ENCODE results near the gene EXOSC1. TPM values are rescaled to one million over a fixed set of nuclear protein-coding genes. Genes with fewer than 3 reads are reported as not detected.

Gene EXOSC1
- polyA plus RNA-seq, 3 donors from 2014 or later, result 60.3 to 96.0 (median 66.8) TPM

DNA sequence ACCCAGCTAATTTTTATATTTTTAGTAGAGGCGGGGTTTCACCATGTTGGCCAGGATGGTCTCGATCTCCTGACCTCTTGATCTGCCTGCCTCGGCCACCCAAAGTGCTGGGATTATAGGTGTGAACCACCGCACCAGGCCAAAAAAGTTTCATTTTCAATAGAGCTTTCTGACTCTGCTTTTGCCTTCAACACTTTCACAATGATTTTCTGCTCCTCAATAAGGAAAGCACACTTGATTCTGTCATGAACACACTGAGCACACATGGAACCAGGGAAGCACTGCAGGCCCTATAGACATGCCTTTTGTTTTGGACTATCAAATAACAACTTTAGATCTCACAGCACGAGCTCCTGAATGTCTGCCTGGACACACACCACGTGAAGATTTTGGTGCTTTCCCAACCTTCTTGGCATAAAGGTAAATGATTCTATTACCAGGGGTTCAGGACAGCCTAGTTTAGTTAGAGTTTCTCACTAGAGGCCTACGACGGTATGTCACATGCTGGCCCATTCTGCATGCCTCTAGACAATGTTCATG is 52.7 kb downstream of the EXOSC1 start:
- H3K27me3 Mint-ChIP-seq (ENCODE audit: low read depth in 3 of 3), result peaks cover 0 to 5% (median 5%) of the 10 kb centered on the region in 3 donors
- no peak for DNase-seq
- H3K4me3 Mint-ChIP-seq, result no peak overlapping the region
- H3K27ac Mint-ChIP-seq, result peak overlapping the region in 2 of 6 donors; percentile 3 to 71
- H3K9me3 Mint-ChIP-seq, result no peaks in the 10 kb centered on the region
- H3K36me3 Mint-ChIP-seq, result peaks cover 15 to 31% (median 22%) of the 10 kb centered on the region in 3 donors
- no peaks in the 10 kb centered on the region for H3K4me1 Mint-ChIP-seq

DNA sequence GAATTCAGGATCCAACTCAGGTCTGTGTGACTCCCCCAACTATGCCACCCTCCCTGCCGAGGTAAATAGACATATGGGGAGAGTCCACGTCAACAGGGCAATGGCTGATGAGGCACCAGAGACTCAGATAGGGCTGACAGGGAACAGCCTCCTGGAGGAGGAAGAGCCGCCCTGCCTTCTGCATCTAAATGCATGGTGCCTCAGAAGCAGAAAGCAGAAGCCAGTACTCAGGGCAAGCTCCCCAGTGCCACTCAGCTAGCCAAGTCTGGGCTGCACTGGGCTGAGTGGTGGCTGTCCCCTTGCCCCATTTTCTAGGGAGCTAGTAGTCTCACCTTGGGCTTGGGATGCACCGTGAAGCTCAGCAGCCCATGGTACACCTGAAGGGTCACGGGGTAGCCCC is 55.7 kb downstream of the EXOSC1 start:
- Mint-ChIP-seq H3K4me3 (no peak overlapping the region), H3K27me3 (ENCODE audit: low read depth in 3 of 3) (peaks cover 0 to 6% (median 5%) of the 10 kb centered on the region in 3 donors), H3K36me3 (peaks cover 9 to 30% (median 18%) of the 10 kb centered on the region in 3 donors), H3K27ac (no peak overlapping the region), H3K4me1 (no peaks in the 10 kb centered on the region), H3K9me3 (no peaks in the 10 kb centered on the region)
- DNase-seq, result no peak

DNA sequence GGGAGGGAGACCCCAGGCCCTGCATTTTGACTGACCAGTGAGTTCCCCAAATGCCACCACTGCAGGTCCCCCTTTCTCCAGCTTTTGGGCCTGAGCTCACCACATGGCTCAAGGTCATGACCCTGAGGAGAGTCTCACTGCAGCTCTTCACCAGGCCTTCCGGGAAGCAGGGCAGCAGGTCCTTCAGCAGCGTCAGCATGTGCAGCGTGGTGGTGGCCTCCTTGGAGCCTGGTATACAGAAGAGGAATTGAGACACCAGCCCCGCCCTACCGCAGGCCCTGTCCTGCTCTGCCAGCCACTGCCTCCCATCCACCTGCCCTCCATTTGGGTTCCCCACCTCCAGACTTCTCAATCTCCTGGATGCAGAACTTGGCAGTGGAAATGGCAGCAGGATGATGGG is 57.7 kb downstream of the EXOSC1 start:
- Mint-ChIP-seq H3K36me3 (peaks cover 8 to 22% (median 13%) of the 10 kb centered on the region in 3 donors), H3K4me3 (no peak overlapping the region), H3K27me3 (ENCODE audit: low read depth in 3 of 3) (peaks cover 0 to 6% (median 5%) of the 10 kb centered on the region in 3 donors), H3K4me1 (no peaks in the 10 kb centered on the region), H3K9me3 (no peaks in the 10 kb centered on the region), H3K27ac (peak overlapping the region in 1 of 6 donors; percentile 2)
- no peak for DNase-seq

Other genes starting within 250 kb of the EXOSC1 start
- 1 to 10 TPM; 4.9 to 8.2 (median 6.7) TPM for gene ARHGAP19, start 153.4 kb downstream of the EXOSC1 start, polyA plus RNA-seq
- 10 to 100 TPM in 1 of 3 donors, 1 to 10 TPM in 2; 8.0 to 15.2 (median 8.1) TPM for gene FRAT1, start 126.7 kb downstream of the EXOSC1 start, polyA plus RNA-seq
- 10 to 100 TPM; 11.5 to 22.5 (median 15.9) TPM for gene FRAT2, start 111.3 kb downstream of the EXOSC1 start, polyA plus RNA-seq
- gene RRP12, start 44.7 kb downstream of the EXOSC1 start, polyA plus RNA-seq, result 1 to 10 TPM; 4.6 to 8.5 (median 7.0) TPM
- gene PGAM1, start 19.8 kb downstream of the EXOSC1 start, polyA plus RNA-seq, result 100 to 1,000 TPM; 315 to 415 (median 316) TPM
- gene ZDHHC16, start 169 bp upstream of the EXOSC1 start, polyA plus RNA-seq, result 10 to 100 TPM; 19.9 to 38.5 (median 27.1) TPM
- 10 to 100 TPM; 21.8 to 32.0 (median 29.6) TPM for gene MMS19, start 52.4 kb upstream of the EXOSC1 start, polyA plus RNA-seq
- 1 to 10 TPM; 1.7 to 3.2 (median 2.9) TPM for gene UBTD1, start 52.9 kb upstream of the EXOSC1 start, polyA plus RNA-seq
- gene ANKRD2, start 126.8 kb upstream of the EXOSC1 start, polyA plus RNA-seq, result not detected
- not detected for gene HOGA1, start 138.4 kb upstream of the EXOSC1 start, polyA plus RNA-seq
- gene C10orf62, start 143.7 kb upstream of the EXOSC1 start, polyA plus RNA-seq, result not detected
- gene MORN4, start 187.5 kb upstream of the EXOSC1 start, polyA plus RNA-seq, result 1 to 10 TPM in 2 of 3 donors, under 1 TPM in 1; 0.80 to 6.1 (median 1.1) TPM
- 10 to 100 TPM; 12.6 to 19.6 (median 17.6) TPM for gene PI4K2A, start 194.7 kb upstream of the EXOSC1 start, polyA plus RNA-seq
- gene AVPI1, start 241.2 kb upstream of the EXOSC1 start, polyA plus RNA-seq, result 10 to 100 TPM in 1 of 3 donors, 1 to 10 TPM in 2; 3.0 to 14.1 (median 4.4) TPM